ENCODE measurements around the gene GATAD2A. TPM values are rescaled to one million over a fixed set of nuclear protein-coding genes. Genes with fewer than 3 reads are reported as not detected.

Gene GATAD2A
- total and polyA plus RNA-seq, 9 of the 15 experiments (the other 6 are each of a cell fraction or from before 2014, with no cell fraction given): 2.4 to 226 (median 44.2) TPM

GRCh38 chr19:19426216-19426615 is 20.7 kb downstream of the GATAD2A start (continued):
- TF ChIP-seq TSHZ1 (CRISPR knock-in tag; IDR thresholded peaks at IDR 0.05) (no peak), CBX8 (IDR thresholded peaks at IDR 0.05; ENCODE audit: borderline replicate concordance, extremely low read depth, low read depth, low read length, poor library complexity, severe bottlenecking) (no peak), NCOA2 (IDR thresholded peaks at IDR 0.05; ENCODE audit: partially characterized antibody in 2 of 2) (no peak), CREB3L1 (IDR thresholded peaks at IDR 0.05; ENCODE audit: borderline replicate concordance, low read depth) (no peak), ETV1 (tag; conservative IDR thresholded peaks at IDR 0.05; ENCODE audit: low read depth) (no peak), IFI16 (CRISPR knock-in tag; IDR thresholded peaks at IDR 0.05) (no peak), TARDBP (IDR thresholded peaks at IDR 0.05) (no peak), GTF2B (IDR thresholded peaks at IDR 0.05; ENCODE audit: extremely low read depth, insufficient read length) (no peak), ATF6 (CRISPR knock-in tag; IDR thresholded peaks at IDR 0.05) (no peak)
